B cell (primary cell): Measurements from ENCODE around the gene IGSF9. TPM values are rescaled to one million over a fixed set of nuclear protein-coding genes. Genes with fewer than 3 reads are reported as not detected.

Source experiments
- ATAC-seq: fragments of 200-7000 bp; cut with Tn5 transposase; one replicate; pipeline ENCODE4 v1.10.0; 2021; ENCODE audit warnings: low read depth, mild to moderate bottlenecking, moderate number of reproducible peaks, moderate library complexity
- CTCF ChIA-PET: fragments of 350-600 bp; sonication (Branson Sonifier 250); formaldehyde crosslinking; loops from one replicate; lab custom pipeline; 2021; ENCODE audit warnings: antibody characterized with exemption, inconsistent platforms; lab: Charles Lee
- POLR2A ChIA-PET: fragments of 350-600 bp; sonication (Branson Sonifier 250); formaldehyde crosslinking; loops from one replicate; lab custom pipeline; 2021; ENCODE audit warnings: antibody characterized with exemption; lab: Charles Lee
- DNase-seq: peaks from one replicate; pipeline ENCODE4 v3.0.0; 2013
- H2AFZ ChIP-seq: 2 replicates; pipeline ENCODE4 v1.6.1; 2012; ENCODE audit warnings: mild to moderate bottlenecking, low read depth, low read length; ENCODE audit not compliant: insufficient read depth, poor library complexity, severe bottlenecking
- H3K27ac ChIP-seq, 2 donors: 1 replicate in 1 of 2; 2 replicates in 1 of 2; pipeline ENCODE4 v1.5.1; 2012 to 2013; ENCODE audit warnings: low read length in 2 of 2, mild to moderate bottlenecking in 2 of 2, moderate library complexity in 1 of 2
- H3K27me3 ChIP-seq, 4 experiments: fragments of 200-600 bp in 1 of 4; sonication (generic) in 1 of 4; replicated peaks in 1 of 4; 1 replicate in 2 of 4; 2 replicates in 2 of 4; pipeline versions ENCODE4 v1.6.1 to v1.7.0; 2013 to 2016; ENCODE audit warnings: low read length in 3 of 4, mild to moderate bottlenecking in 2 of 4, mixed read lengths in 1 of 4, moderate library complexity in 1 of 4; ENCODE audit not compliant: insufficient read depth in 4 of 4, control insufficient read depth in 3 of 4; ENCODE audit errors: control extremely low read depth in 1 of 4
- H3K36me3 ChIP-seq, 2 experiments: replicated peaks in 1 of 2; 1 replicate in 1 of 2; 2 replicates in 1 of 2; pipeline versions ENCODE4 v1.6.1 to v1.7.1; 2013; ENCODE audit warnings: low read length in 1 of 2; ENCODE audit not compliant: insufficient read depth in 2 of 2, control insufficient read depth in 1 of 2; ENCODE audit errors: control extremely low read depth in 1 of 2, extremely low read depth in 1 of 2
- H3K4me1 ChIP-seq, 2 donors: fragments of 200-600 bp in 1 of 2; sonication (generic) in 1 of 2; 1 replicate in 1 of 2; 2 replicates in 1 of 2; pipeline versions ENCODE4 v1.5.1 to v1.6.1; 2013 to 2017; ENCODE audit warnings: low read length in 2 of 2; ENCODE audit not compliant: control insufficient read depth in 2 of 2, insufficient read depth in 2 of 2
- H3K4me2 ChIP-seq: replicated peaks from 2 replicates; pipeline ENCODE3; 2012; ENCODE audit warnings: mild to moderate bottlenecking, low read depth, low read length; ENCODE audit not compliant: poor library complexity, severe bottlenecking
- H3K4me3 ChIP-seq, 5 experiments: fragments of 200-600 bp in 1 of 5; sonication (generic) in 1 of 5; 1 replicate in 3 of 5; 2 replicates in 2 of 5; pipeline versions ENCODE4 v1.5.1 to v1.7.0; 2011 to 2016; ENCODE audit warnings: low read length in 4 of 5, mild to moderate bottlenecking in 4 of 5, low read depth in 2 of 5, control low read depth in 1 of 5, moderate library complexity in 1 of 5; ENCODE audit not compliant: insufficient read depth in 1 of 5; ENCODE audit errors: control extremely low read depth in 1 of 5, extremely low read depth in 1 of 5
- H3K79me2 ChIP-seq: fragments of 200-600 bp; sonication (generic); one replicate; pipeline ENCODE4 v1.6.0; 2016; ENCODE audit warnings: low read length; ENCODE audit not compliant: control insufficient read depth, insufficient read depth
- H3K9ac ChIP-seq: fragments of 200-600 bp; sonication (generic); 2 replicates; pipeline ENCODE4 v1.6.1; 2017; ENCODE audit warnings: mild to moderate bottlenecking, low read length, moderate library complexity
- H3K9me3 ChIP-seq, 3 donors: one replicate each; pipeline versions ENCODE4 v1.6.1 to v1.7.1; 2013; ENCODE audit warnings: low read length in 2 of 3; ENCODE audit not compliant: control insufficient read depth in 2 of 3, insufficient read depth in 1 of 3; ENCODE audit errors: control extremely low read depth in 1 of 3
- H4K20me1 ChIP-seq: 2 replicates; pipeline ENCODE4 v1.6.0; 2012; ENCODE audit warnings: mild to moderate bottlenecking, low read length; ENCODE audit not compliant: insufficient read depth, control insufficient read depth, poor library complexity, severe bottlenecking
- H3K27ac Mint-ChIP-seq: one replicate; pipeline ENCODE4 v1.8.0; 2021; ENCODE audit warnings: mixed read lengths
- H3K27me3 Mint-ChIP-seq: one replicate; pipeline ENCODE4 v1.8.0; 2021; ENCODE audit warnings: mixed read lengths
- H3K4me1 Mint-ChIP-seq: one replicate; pipeline ENCODE4 v1.8.0; 2021; ENCODE audit warnings: mixed read lengths
- H3K4me3 Mint-ChIP-seq: one replicate; pipeline ENCODE4 v1.8.0; 2021; ENCODE audit warnings: mixed read lengths
- H3K9me3 Mint-ChIP-seq: one replicate; pipeline ENCODE4 v1.8.0; 2022; ENCODE audit warnings: mixed read lengths; ENCODE audit not compliant: insufficient read depth
- EZH2 ChIP-seq: IDR thresholded peaks from 2 replicates; pipeline ENCODE4 v1.6.1; 2012; ENCODE audit warnings: borderline replicate concordance, low read depth, mild to moderate bottlenecking, moderate library complexity, low read length; ENCODE audit not compliant: insufficient read depth, poor library complexity, severe bottlenecking
- WGBS: methylation state at CpG from one replicate; pipeline ENCODE4 v1.1.5; 2013; ENCODE audit warnings: missing lambda C conversion rate; ENCODE audit not compliant: insufficient coverage; 5-methylcytosine and 5-hydroxymethylcytosine counted together
- intact Hi-C: fragments of 100-400 bp; cut with micrococcal nuclease; formaldehyde crosslinking; loops from one replicate; pipeline ENCODE4 v1.10.0; 2022
- polyA plus RNA-seq: library from polyadenylated mRNA; depleted of rRNA; stranded (reverse); fragments of >200 nt; gene quantifications from 2 replicates; pipeline ENCODE4 v1.2.3, GENCODE V29; 2012
- total RNA-seq, 2 donors: library from RNA; stranded (reverse); fragments of 120-200 nt in 1 of 2; gene quantifications; 1 replicate in 1 of 2; 2 replicates in 1 of 2; pipeline versions ENCODE4 v1.2.3 to v1.2.4, GENCODE V29; 2013 to 2022
- TF ChIP-seq, protein P1 (sequence below): fragments of 200-600 bp; IDR thresholded peaks from one replicate; pipeline ENCODE4 v1.8.0; 2022; ENCODE audit warnings: antibody characterized with exemption, mild to moderate bottlenecking

IGSF9 gene
- total and polyA plus RNA-seq, 2 donors (not counting 1 experiment from before 2014, with no cell fraction given), result 0.36 to 0.37 TPM

DNA sequence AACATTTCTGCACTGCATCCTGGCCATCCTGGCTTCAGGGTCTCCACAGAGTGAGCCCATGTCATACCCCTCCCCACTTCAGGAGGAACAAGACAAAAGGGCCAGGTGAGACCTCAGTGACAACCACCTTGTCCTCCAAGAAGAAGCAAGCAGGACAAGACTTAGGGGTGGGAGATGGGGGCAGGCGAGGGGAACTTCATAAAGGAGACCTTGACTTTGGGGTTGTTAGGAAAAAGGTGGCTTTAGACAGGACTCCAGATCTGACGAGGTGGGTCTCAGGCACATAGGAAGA lies 32.6 kb upstream of the IGSF9 start:
- no peak for DNase-seq
- Histone ChIP-seq H4K20me1 (no peaks in the 10 kb centered on the region), H3K4me2 (no peak overlapping the region), H3K36me3 (no peaks in the 10 kb centered on the region), H2AFZ (no peak overlapping the region), H3K9me3 (peaks cover 0 to 3% (median 0%) of the 10 kb centered on the region in 3 donors), H3K4me3 (no peak overlapping the region), H3K9ac (no peak overlapping the region), H3K4me1 (no peaks in the 10 kb centered on the region), H3K27me3 (peaks cover 0 to 30% (median 6%) of the 10 kb centered on the region in 4 experiments), H3K27ac (no peak overlapping the region), H3K79me2 (no peaks in the 10 kb centered on the region)
- WGBS, result no CpG with 5 or more reads among the region's 2 CpGs
- Mint-ChIP-seq H3K27me3 (peaks cover 37% of the 10 kb centered on the region), H3K4me3 (no peak overlapping the region), H3K27ac (no peak overlapping the region), H3K9me3 (no peaks in the 10 kb centered on the region), H3K4me1 (no peaks in the 10 kb centered on the region)
- POLR2A ChIA-PET, result no interaction called here
- TF ChIP-seq, protein P1, sequence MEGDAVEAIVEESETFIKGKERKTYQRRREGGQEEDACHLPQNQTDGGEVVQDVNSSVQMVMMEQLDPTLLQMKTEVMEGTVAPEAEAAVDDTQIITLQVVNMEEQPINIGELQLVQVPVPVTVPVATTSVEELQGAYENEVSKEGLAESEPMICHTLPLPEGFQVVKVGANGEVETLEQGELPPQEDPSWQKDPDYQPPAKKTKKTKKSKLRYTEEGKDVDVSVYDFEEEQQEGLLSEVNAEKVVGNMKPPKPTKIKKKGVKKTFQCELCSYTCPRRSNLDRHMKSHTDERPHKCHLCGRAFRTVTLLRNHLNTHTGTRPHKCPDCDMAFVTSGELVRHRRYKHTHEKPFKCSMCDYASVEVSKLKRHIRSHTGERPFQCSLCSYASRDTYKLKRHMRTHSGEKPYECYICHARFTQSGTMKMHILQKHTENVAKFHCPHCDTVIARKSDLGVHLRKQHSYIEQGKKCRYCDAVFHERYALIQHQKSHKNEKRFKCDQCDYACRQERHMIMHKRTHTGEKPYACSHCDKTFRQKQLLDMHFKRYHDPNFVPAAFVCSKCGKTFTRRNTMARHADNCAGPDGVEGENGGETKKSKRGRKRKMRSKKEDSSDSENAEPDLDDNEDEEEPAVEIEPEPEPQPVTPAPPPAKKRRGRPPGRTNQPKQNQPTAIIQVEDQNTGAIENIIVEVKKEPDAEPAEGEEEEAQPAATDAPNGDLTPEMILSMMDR, result no peak
- no peak for TF ChIP-seq EZH2
- intact Hi-C loops, result no loop called here
- CTCF ChIA-PET, result no interaction called here
- ATAC-seq, result no peak

DNA sequence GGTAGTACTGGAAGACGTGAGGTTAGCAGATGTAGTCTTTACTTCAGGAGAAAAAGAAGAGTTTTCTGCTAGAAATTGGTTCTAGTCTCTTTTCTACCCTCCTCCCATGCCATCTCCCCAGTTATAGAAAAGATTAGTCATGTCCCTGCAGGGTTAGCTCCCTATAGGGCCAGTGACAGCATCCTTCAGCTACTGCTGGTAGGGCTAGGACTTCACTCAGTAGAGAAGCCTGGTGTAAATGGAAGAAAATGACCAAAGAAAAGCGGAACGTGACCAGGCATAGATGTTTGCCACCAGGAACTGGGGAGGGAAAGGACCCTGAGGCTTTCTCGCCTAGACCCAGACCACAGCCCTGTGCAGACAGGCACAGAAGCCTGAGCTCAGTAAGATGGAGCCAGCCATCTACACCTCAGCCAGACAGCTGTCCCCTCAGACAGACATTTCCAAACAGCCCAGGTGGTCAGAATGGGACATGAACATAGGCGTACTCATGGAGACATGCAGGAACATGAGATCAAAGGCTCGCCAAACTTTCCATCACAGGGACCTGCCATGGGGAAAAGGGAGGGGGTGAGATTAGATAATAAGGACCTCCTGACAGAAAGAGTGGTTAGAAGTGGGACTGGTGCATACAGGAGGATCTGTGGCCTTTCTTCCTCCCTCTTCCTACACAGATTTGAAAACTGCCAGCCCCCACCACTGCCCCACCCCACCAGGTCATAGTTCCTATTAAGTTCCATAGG lies 32.1 kb upstream of the IGSF9 start:
- Mint-ChIP-seq H3K4me1 (no peaks in the 10 kb centered on the region), H3K4me3 (no peak overlapping the region), H3K9me3 (no peaks in the 10 kb centered on the region), H3K27me3 (peaks cover 34% of the 10 kb centered on the region), H3K27ac (no peak overlapping the region)
- Histone ChIP-seq H3K9ac (no peak overlapping the region), H3K36me3 (no peaks in the 10 kb centered on the region), H2AFZ (no peak overlapping the region), H4K20me1 (no peaks in the 10 kb centered on the region), H3K79me2 (no peaks in the 10 kb centered on the region), H3K4me1 (no peaks in the 10 kb centered on the region), H3K4me3 (no peak overlapping the region), H3K4me2 (no peak overlapping the region), H3K27me3 (peaks cover 0 to 32% (median 6%) of the 10 kb centered on the region in 4 experiments), H3K27ac (no peak overlapping the region), H3K9me3 (peaks cover 0 to 3% (median 0%) of the 10 kb centered on the region in 3 donors)
- intact Hi-C loops, result no loop called here
- no peak for TF ChIP-seq EZH2
- CTCF ChIA-PET, result no interaction called here
- ATAC-seq, result no peak
- 91% methylated on average over 2 of the region's 6 CpGs for WGBS
- POLR2A ChIA-PET, result no interaction called here
- no peak for DNase-seq
